WI38 (cell line): ENCODE results near the gene MPI.

ENCODE experiments used
- H3K4me3 ChIP-seq: 2 replicates; pipeline ENCODE4 v1.5.1; 2011; ENCODE audit warnings: low read depth, mild to moderate bottlenecking, control low read depth, low read length
- TF ChIP-seq, protein P1 (sequence below): IDR thresholded peaks from 2 replicates; pipeline ENCODE4 v1.5.1; 2012; ENCODE audit warnings: low read depth, mild to moderate bottlenecking, control low read depth, low read length

The MPI gene

DNA sequence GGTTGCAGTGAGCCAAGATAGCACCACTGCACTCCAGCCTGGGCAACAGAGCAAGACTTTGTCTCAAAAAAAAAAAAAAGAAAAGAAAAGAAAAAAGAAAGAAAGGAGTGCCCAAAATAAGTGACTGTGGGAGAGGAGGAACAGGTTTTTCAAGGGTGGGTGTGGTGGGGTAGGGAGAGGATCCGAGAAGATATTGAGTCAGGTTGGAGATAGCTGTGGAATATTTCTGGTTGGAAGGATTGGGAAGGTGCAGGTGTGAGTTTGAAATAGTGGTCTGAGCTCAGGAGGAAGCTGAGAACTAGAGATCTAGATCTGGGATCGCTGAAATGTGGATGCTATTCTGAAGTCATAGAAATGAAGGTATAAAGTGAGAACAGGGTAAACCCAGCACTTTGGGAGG is 24.5 kb upstream of the MPI start:
- TF ChIP-seq, protein P1, sequence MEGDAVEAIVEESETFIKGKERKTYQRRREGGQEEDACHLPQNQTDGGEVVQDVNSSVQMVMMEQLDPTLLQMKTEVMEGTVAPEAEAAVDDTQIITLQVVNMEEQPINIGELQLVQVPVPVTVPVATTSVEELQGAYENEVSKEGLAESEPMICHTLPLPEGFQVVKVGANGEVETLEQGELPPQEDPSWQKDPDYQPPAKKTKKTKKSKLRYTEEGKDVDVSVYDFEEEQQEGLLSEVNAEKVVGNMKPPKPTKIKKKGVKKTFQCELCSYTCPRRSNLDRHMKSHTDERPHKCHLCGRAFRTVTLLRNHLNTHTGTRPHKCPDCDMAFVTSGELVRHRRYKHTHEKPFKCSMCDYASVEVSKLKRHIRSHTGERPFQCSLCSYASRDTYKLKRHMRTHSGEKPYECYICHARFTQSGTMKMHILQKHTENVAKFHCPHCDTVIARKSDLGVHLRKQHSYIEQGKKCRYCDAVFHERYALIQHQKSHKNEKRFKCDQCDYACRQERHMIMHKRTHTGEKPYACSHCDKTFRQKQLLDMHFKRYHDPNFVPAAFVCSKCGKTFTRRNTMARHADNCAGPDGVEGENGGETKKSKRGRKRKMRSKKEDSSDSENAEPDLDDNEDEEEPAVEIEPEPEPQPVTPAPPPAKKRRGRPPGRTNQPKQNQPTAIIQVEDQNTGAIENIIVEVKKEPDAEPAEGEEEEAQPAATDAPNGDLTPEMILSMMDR = no peak
- no peak overlapping the region for H3K4me3 ChIP-seq

DNA sequence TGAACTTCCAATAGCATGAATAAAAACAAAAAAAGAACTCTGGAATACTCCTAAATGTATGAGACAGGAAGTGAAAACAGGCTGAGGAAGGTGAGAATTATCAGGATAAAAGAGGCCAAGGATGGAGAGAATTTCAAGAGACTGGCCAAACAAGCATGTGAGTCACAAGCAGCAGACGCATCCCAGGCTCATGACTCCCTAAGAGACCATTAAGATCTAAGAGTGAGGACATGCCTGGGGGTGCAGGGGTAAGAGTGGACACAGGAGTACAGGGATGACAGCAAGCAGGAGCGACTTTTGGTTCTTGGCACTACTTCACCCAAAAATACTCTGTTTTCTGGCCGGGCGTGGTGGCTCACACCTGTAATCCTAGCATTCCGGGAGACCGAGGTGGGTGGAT is 23.8 kb upstream of the MPI start:
- H3K4me3 ChIP-seq = no peak overlapping the region
- TF ChIP-seq, protein P1 = no peak

DNA sequence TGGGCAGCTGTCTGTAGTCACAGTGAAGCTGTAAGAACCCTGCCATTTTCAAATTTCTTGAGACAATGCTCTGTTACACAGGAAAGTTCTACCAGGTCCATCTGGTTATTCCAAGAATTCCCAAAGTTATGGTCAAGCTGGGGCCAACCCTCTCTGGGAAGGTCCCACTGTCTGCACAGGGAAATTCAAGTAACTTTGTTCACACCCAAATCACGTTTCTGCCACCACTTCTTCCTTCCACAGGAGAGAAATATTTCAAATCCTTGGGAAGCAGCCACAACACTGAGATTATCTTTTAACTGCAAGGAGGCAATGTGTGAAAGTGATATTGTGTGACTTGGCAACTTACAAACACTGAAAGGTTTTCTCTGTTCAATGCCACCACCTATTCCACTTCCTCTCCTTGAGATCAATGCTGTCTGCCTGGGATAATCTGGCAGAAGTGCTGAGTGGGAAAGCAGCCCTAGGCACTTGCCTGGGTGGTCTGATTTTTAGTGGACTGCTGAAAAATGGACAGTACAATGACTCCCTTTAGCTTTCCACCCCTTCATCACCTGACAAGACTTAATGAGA is 22.3 kb upstream of the MPI start:
- TF ChIP-seq, protein P1 = no peak
- no peak overlapping the region for H3K4me3 ChIP-seq

DNA sequence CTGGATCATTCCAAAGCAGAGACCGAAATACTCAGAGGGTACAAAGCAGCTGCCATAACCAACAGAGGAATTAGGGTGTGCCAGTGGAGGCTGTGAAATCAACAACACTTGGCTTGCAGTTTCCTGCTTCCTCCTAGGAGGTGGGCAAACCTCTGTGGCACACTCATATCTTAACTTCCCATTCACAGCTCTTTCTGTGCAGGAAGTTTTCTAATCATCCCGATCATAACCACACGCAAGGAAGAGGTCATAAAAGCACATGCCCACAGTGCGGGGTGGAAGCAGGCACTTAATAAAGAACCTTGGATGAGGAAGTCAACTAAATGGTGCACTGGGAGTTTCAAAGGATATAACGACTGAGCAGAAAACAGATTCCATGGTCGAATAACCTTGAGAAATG is 21.8 kb upstream of the MPI start:
- TF ChIP-seq, protein P1 = no peak
- H3K4me3 ChIP-seq = no peak overlapping the region

DNA sequence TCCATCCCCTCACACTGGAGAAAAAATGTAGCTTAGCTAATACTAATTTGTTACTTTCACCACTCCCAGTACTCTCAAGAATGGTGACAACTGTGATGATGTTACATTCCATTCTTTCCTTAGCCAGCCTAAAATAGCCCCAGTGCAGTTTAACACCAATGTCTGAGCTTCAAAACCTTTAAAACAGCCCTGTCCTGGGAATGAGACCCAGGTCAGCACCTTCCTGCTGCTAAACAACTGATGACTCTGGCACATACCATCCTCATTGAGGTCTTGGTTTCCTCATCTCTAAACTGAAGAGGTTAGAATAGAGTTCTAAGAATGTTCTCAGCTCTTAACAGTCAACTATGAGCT is 20.5 kb upstream of the MPI start:
- no peak overlapping the region for H3K4me3 ChIP-seq
- TF ChIP-seq, protein P1 = no peak

DNA sequence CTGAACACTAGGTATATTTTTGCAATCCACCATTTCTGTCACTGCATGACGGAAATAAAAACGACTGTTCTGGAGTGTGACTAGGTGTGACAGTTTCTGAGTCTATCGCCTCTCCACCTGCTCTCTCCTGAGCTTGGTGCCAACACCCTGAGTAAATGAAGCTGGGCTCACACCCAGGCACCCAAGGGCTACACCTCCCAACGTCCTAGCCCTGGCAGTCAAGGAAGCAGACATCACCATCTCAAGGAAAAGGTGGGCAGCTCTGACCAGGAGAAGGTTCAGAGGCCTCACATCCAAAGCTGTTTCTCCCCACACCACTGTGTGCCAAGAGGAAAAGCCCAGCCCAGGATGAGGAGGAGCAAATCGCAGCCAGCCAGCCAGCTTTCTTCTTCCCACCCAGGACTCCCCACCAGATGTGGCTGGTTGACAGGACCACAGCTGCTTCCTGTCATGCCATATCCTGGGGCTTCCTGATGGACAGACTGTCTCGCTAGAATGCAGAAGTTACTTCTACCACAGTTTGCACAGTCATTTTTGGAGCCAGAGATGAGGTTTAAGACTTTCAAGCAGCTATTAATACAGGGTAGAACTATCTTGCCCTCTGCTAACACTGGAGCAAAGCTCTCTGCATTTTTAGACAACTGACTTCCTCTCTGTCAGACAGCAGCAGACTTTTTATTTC is 20.0 kb upstream of the MPI start:
- H3K4me3 ChIP-seq = no peak overlapping the region
- TF ChIP-seq, protein P1 = no peak

DNA sequence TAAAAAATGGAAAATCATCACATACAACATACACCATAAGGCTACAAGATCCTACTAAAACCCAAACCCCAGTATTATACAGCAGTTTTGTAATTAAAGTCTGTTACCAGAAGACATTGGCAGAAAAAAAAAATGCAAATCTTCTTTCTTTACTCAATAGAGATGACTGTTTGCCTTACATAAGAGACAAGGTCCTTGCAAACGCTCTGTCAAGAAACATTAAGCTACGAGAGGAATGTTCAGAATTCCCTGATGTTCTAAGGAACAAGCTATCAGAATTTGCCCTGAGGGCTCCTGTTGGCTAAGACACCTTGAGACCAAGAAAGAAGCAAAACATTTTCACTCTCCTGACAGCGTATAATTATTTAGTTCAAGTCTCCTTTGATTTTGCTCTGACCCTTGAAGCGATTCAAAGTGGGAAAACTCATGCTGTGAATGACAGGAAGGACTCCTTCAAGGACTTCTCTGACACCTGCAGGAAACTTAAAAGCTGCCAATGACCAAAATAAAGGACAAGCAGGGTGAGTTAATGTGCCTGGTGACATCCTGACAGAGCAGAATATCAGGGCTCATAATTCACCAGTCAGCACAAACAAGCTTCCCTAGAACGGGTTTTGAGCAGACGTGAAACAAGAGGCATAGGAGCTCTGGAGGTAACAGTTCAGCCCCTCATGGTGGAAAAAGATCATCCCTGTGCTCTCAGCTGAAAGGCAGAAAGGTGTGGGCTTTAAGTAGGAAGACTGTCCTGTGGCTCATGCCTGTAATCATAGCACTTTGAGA is 19.2 kb upstream of the MPI start:
- no peak overlapping the region for H3K4me3 ChIP-seq
- TF ChIP-seq, protein P1 = no peak
